NCI-H1694 treated with DMSO at 0.1 percent for 48 hours (cell line): Measurements from ENCODE around the gene ARHGEF25.
"Not testable (repeated sequence)": the region's sequence is repeated elsewhere in the genome, so short reads cannot be mapped to it uniquely, and the experiment has no call there.

ENCODE experiments used
- DNase-seq: peaks from one replicate; lab custom pipeline; 2025; lab: John Stamatoyannopoulos, UW

Gene ARHGEF25

DNA sequence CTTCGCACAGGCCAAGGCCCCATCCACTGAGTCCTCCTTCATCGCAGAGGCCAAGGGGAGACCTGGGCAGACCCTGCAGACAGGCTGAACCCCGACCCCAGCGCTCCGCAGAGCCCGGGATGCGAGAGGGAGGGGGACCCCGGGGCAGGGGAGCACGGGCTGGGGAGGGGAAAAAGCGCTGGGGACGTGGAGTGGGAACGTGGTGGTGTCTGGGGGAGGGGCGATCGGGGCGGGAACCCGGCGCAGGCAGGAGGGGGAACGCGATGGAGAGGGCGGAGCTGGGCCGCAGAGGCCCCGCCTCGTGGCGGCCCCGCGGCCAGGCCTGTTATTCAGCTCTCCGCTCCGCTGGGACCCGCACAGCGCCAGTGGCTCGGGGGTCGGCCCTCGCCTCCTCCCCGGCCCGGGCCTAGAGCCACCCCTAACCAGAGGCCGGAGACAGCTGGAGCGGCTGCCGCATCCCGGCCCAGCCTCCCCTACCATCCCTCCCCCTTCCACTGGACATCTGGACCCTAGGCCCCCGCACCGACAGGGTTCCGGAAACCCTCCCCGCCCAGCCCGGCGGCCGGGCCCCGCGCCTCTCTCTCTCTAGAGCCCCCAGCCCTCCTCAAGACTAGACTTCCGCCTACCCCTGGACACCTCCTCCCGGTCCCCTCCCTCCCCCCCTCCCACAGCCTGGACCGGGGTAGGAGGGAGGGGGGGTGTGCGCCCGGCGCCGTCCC is at the start of gene ARHGEF25:
Gene ARHGEF25, plus strand, starts transcription at position 328 of the 719 bp plus-strand sequence. CDS start 460 bp downstream, outside the sequence.
- DNase-seq = peak; percentile 25

DNA sequence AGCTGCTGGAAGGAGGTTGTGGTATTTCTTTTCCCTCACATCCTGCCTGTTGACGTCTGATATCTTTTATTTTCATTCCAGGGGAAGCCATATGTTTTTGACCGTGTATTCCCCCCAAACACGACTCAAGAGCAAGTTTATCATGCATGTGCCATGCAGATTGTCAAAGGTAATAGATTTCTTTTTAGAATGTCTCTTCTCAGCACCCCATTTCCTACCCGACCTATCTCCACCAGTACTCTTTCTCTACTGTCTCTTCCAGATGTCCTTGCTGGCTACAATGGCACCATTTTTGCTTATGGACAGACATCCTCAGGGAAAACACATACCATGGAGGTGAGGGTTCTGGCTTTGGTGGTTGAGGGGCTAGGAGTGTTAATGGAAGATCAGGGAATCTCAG is 47.9 kb upstream of the ARHGEF25 start:
- no peak for DNase-seq

DNA sequence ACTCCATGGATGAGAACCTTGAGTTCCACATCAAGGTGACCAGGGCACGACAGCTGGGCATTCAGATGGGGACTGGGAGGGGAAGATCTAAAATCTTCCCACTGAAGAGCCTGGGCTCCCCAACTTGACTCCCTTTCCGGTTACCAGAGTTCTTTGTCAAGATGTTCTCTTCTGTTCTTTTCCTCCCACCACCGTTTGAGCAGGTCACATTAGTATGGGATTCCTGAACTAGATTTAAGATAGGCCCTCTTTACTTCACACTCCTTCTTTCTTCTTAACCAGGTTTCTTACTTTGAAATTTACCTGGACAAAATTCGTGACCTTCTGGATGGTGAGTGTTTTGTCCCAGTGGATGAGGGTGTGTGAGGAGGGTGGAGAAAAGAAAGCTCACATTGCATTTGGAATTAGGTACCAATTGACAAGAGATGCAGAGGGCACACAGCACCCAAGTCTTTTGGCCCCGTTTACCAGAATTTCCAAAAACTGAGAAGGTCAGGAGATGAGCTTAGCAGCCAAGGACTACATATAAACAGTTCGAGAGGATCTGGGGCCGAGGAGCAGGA is 47.0 kb upstream of the ARHGEF25 start:
- DNase-seq = no peak

DNA sequence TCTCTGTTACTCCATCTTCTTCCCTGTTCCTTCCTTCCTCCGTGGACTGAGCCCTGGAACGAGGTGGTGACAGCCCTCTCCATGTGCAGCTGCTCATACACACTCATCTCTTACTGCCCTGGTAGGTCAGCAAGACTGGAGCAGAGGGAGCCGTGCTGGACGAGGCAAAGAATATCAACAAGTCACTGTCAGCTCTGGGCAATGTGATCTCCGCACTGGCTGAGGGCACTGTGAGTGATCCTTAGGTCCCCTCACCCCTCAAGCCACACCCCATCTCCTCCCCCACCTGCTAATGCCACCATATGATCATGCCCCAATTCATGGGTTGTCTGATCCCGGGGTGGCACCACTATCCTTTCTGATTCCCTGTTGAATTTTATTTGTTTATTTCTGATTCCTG is 42.4 kb upstream of the ARHGEF25 start:
- no peak for DNase-seq

DNA sequence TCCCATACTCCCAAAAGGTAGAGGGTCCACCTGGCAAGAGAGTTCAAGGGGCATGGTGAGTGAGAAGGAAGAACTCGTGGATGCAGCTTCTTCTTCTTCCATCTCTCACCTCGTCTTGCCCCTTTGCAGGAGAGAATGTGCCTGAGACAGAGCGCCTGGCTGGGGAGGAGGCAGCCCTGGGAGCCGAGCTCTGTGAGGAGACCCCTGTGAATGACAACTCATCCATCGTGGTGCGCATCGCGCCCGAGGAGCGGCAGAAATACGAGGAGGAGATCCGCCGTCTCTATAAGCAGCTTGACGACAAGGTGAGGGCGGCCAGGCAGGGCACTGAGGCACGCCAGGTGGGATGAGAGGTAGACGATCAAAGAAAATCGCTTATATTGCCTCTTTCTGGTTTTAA is 41.4 kb upstream of the ARHGEF25 start:
- DNase-seq = no peak

DNA sequence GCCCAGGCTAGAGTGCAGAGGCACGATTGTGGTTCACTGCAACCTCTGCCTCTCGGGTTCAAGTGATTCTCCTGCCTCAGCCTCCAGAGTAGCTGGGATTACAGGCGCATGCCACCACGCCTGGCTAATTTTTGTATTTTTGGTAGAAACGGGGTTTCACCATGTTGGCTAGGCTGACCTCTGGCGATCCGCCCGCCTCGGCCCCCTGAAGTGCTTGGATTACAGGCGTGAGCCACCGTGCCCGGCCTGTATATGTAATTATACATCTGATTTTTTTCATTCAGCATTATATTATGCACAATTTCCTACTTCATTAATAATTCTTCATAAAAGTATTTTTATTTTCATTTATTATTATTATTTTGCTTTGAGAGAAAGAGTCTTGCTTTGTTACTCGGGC is 40.8 kb upstream of the ARHGEF25 start:
- not testable (repeated sequence) for DNase-seq

DNA sequence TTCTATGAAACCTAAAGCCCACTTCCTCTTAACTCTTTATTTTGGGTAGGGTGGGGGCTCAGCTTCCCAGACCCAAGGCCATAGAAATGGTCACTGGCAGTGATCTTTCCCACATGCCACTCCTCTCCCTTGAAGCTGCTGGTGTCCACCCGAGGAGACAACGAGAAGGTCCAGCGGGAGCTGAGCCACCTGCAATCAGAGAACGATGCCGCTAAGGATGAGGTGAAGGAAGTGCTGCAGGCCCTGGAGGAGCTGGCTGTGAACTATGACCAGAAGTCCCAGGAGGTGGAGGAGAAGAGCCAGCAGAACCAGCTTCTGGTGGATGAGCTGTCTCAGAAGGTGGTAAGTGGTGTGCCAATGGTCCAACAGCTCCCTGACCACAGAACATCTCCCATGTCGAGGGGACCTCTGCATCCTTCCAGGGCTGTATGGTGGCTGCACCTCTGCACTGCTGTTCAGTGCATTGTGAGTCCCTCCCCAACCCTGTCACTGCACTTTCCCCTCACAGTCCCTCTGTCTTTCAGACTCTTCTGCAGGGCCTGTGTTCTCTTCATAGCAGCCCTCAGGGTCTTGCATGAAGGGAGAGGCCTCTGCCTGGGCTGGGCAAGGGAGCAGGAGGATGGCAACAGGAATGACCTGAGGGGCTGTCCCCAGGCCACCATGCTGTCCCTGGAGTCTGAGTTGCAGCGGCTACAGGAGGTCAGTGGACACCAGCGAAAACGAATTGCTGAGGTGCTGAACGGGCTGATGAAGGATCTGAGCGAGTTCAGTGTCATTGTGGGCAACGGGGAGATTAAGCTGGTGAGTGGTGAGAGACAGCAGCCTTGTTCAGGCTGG is 39.1 kb upstream of the ARHGEF25 start:
- no peak for DNase-seq

DNA sequence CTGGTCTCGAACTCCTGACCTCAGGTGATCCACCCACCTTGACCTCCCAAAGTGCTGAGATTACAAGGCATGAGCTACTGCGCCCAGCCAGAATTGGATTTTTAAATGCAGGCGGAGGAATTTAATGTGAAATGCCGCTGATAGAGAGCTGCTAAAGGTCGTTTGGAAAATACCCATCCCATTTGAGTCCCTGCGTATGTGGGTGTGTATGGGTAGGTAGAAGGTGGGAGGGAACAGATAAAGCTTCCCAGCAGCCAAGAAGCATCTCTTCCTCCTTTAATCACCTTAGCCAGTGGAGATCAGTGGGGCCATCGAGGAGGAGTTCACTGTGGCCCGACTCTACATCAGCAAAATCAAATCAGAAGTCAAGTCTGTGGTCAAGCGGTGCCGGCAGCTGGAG is 36.4 kb upstream of the ARHGEF25 start:
- no peak for DNase-seq

DNA sequence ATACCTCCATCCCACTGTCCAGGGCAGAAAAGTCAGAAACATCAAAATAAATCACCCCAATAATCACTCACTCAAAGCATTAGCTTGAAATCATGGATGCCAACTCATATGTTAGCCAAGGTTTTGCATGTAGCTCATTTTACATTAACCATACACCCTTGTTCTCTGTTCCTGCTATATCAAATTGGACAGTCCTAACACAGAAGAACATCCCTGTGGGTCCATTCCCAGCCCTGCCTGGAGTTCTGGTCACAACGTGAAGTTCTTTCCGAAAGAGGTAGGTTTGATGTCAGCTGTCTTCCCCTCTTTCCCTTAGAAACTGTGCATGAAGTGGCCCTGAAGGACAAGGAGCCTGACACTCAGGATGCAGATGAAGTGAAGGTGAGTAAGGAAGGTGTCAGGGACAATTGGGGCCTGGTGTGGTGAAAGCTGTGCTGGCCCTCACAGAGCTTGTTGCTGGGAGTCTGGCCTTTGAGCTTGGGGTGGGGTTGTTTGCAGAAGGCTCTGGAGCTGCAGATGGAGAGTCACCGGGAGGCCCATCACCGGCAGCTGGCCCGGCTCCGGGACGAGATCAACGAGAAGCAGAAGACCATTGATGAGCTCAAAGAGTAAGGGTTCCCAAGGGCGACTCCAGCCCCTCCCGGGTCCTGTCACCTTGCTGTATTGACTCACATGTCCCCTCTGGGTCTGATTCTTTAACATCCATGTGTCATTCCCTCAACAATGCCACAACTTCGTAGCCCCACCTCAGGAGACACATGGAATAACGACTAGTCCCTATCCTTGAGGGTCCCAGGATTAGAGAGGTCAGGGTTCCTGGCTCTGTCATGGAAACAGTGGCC is 35.2 kb upstream of the ARHGEF25 start:
- DNase-seq = no peak

DNA sequence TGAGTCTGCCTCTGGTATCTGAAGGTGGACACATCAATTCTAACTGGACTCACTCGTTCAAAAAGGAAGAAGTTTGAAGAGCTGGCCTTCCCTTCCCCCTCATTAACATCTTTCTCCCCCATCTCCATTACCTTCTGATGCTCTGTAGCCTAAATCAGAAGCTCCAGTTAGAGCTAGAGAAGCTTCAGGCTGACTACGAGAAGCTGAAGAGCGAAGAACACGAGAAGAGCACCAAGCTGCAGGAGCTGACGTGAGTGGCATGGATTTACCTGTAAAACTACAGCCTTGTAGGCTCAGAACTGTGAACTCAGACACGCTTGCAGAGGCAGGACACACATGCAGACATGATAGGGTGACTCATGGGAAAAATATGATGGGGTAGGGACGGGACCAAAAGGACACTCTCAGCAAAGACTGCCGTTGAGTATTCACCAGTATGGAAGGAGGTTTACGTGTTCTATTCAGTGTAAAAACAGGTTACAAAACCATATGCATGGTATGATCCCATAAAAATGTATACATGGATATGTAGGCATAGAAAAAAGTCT is 34.5 kb upstream of the ARHGEF25 start:
- no peak for DNase-seq

DNA sequence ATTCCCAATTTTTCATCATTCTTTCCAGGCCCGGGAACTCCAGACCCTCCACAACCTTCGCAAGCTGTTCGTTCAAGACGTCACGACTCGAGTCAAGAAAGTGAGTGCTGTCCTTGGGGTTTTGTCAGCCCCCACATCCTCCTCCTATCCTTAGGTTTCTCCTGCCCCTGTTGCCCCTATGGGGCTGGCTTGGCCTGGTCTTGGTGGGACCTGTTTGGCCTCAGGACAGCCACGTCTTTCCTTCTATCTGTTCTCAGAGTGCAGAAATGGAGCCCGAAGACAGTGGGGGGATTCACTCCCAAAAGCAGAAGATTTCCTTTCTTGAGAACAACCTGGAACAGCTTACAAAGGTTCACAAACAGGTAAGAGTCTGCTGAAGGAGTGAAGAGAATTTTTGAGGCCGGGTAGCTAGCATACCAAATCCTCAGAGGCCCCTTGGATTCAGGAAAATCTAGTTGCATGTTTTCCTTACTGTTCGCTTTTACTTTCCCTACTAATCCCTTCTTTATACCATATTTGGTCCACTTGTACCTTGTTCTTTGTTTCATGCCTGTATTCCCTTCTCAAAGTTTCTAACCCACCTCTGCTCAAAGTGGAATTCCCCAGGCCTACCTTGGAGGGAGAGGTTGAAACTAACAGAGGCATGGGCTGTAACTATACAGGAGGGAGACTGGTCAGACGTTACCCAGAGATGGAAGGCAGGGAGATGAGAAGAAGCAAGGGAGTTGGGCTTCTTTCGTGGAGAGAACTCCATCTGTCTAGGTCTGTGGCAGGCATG is 33.1 kb upstream of the ARHGEF25 start:
- no peak for DNase-seq

DNA sequence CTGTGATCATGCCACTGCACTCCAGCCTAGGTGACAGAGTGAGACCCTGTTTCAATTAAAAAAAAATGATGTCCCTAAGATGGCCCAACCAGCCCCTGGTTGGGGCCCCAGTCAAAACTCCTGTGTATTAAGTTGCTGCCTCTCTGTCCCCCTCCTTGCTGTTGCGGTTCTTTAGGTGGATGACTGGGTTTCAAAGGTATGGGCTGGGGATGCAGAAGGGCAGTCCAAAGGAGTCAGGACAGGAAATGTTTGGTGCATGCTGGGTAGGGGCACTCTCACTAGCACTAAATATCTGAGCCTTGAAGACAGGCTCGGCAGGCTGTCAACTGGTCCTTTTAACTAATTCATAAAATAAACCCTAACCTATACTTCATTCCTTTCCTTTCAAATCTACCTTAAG is 32.2 kb upstream of the ARHGEF25 start:
- DNase-seq = no peak

DNA sequence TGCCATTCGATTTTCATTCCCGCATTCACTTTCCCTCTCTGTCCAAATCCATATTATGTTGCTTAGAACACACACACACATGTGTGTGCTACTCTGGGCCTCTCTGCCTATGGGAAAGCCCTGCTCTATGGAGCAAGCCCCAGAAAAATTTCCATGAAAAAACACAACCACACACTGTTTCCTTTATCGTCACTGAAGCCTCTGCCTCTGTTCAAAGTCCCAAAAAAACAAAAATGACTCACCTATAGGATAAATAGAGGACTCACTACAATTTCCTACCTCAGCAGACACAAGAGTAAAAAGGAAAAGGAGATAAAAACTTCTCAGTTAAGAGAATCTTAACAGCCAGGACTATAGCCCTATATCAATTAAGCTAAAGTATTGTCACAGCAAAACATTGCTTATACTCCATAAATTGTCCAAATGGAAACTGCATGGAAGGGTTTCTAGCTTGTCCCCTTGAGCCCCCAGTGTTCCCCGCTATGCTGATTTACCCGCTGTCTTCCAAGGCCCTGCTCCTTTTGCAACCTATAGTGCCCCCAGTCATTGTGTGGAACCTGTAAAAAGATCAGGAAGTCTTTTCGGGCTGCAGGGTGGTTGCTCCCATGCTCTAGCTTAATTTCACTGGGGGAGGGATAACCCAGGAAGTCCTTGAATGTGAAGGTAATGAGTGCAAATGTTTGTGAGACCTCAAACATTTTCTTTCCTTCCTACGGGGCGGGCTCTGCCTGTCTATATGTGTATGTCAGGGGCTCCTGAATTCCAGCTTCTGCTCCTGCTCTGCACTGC is 31.4 kb upstream of the ARHGEF25 start:
- DNase-seq = no peak

DNA sequence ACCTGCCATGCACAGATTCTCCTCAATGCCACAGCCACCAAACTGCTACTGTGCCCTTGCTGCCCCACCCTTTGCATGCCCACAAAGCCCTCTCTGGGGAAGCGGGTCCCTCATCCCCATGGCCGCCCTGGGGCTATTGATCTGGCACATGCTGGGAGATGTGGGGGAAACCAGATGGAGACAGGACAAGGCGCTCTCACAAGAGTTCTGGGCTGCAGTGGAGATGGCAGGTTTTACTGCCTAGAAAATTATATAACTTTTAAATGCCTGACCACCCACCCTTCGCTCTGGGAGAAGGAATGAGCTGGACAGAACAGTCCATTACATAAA is 30.8 kb upstream of the ARHGEF25 start:
- DNase-seq = no peak

DNA sequence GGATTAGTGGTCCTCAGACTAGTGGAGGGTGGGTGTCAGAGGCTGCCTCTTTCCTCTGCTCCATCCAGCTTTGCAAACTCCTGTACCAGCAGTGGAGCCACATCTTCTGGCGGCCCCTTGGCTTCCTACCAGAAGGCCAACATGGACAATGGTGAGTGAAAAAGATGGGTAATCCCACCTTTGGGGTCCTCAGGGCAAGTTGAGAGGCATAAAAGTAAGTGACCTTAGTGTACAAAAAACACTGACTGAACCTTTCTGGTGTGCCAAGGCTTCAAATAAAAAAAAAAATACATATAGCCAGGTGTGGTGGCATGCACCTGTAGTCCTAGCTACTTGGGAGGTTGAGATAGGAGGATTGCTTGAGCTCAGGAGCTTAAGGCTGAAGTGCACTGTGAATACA is 29.4 kb upstream of the ARHGEF25 start:
- no peak for DNase-seq

DNA sequence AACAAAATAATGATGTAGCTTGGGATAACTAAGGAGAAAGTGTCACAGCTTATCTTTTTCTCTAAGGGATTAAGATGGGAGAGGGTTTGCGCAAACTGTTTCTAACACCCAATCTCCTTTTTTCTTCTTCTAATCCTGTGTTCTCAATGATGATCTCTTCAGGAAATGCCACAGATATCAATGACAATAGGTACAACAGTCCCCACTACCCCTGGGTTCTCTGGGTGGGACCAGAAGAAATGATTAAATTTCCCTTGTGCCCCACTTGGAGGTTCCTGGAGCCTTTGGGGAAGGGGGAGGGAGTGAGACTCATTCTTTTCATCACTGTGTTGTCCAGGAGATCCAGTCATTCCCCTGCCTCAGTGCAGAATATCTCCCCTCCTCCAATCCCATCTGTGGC is 28.8 kb upstream of the ARHGEF25 start:
- no peak for DNase-seq

DNA sequence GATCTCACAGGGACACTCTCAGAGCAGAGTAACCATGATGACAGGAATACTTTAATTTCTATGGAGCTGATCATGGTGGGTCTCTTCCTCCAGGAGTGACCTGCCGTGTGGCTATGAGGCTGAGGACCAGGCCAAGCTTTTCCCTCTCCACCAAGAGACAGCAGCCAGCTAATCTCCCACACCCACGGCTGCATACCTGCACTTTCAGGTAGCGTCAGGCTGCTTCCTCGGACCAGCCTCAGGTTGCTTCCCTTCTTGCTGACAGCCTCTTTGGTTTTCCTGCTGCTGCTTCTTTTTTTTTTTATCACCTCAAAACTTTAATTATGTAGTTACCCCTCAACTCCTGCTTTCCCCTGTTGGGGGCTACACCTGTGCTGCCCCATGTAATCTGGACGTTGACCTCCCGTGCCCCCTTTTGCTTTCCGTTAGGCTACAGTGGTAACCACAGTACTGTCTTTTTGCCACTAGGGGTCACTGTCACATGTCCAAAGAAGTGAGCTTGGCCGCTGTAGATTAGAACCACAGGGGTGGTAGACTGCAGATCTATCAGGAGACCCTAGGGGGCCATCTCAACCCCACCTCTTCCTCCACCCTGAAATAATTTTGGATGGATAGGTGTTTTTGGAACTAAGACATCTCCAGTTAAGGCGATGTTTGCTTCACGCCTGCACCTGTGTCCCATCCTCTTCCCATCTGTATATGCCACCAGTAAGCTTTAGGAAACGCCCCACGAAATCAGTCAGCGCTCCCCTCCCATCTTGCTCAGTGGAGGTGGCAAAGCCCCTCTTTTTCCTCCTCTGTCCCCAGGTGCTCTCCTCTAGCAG is 28.0 kb upstream of the ARHGEF25 start:
- DNase-seq = peak; percentile 64

DNA sequence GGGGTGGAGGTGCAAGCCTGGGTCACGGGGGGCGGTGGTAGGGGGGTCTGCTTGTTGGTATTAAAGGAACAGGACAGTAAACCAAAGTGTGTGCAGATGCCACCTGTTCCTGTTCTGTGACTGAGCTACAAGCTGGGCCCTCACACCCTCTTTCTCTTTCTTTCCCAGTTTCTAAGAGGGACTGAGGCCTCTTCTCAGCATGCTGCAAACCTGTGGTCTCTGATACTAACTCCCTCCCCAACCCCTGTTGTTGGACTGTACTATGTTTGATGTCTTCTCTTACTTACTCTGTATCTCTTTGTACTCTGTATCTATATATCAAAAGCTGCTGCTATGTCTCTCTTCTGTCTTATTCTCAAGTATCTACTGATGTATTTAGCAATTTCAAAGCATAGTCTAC is 27.2 kb upstream of the ARHGEF25 start:
- no peak for DNase-seq

DNA sequence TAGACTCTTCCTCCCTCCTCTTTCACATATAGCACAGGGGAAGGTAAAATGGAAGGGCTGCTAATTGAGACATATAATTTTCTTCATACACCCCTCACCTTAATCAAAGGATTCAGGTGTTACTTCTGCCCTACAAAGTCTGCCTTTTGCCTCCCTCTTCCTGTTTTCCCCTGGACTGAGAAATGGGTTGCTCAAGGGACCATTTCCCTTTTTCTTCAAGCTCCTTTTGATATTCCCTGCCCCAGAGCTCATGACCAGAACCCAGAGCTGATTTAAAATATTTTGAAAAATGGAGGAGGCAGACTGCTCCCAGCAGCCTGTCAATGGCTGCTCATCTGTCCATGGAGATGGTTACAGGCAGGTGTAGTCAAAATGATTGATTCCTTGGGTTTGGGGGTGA is 26.5 kb upstream of the ARHGEF25 start:
- DNase-seq = no peak

DNA sequence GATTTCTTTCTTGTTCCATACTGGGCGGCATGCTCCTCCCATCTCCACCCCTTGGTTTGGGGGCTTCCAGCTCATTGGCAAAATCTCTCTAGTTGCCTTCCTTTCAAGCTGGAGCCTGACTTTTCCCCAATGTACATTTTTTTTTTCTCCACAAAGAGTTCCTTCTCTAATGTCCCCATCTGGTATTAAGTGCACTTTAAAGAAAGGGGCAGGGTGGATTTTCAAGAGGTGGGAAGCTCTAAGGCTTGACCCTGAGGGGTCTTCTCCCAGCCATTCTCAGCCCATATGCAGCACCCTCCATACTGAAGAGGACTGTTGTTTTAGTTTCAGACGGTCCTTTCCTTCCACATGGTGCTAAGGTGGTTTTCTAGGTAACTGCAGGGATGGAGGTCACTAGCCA is 26.1 kb upstream of the ARHGEF25 start:
- no peak for DNase-seq
